PFSK-1 (cell line): ENCODE data around the gene MN1.

Source experiments
- POLR2AphosphoS5 ChIP-seq: IDR thresholded peaks from 2 replicates; pipeline ENCODE4 v1.6.1; 2012; ENCODE audit warnings: low read depth, mild to moderate bottlenecking, control low read depth, low read length, moderate library complexity
- SIN3A ChIP-seq: IDR thresholded peaks from 2 replicates; pipeline ENCODE4 v1.6.1; 2012; ENCODE audit warnings: mild to moderate bottlenecking, low read length, moderate library complexity, borderline replicate concordance; ENCODE audit not compliant: insufficient read depth
- TAF1 ChIP-seq: IDR thresholded peaks from 2 replicates; pipeline ENCODE4 v1.6.1; 2012; ENCODE audit warnings: low read length, control low read depth, borderline replicate concordance; ENCODE audit not compliant: insufficient read depth
- TF ChIP-seq, protein P1 (sequence below), 2 experiments: IDR thresholded peaks; 2 replicates each; pipeline versions ENCODE4 v1.6.1 to v1.8.0; 2011 to 2012; ENCODE audit warnings: low read depth in 2 of 2, low read length in 2 of 2, control low read depth in 1 of 2, inconsistent platforms in 1 of 2, mild to moderate bottlenecking in 1 of 2, moderate library complexity in 1 of 2; ENCODE audit not compliant: insufficient read depth in 1 of 2

DNA sequence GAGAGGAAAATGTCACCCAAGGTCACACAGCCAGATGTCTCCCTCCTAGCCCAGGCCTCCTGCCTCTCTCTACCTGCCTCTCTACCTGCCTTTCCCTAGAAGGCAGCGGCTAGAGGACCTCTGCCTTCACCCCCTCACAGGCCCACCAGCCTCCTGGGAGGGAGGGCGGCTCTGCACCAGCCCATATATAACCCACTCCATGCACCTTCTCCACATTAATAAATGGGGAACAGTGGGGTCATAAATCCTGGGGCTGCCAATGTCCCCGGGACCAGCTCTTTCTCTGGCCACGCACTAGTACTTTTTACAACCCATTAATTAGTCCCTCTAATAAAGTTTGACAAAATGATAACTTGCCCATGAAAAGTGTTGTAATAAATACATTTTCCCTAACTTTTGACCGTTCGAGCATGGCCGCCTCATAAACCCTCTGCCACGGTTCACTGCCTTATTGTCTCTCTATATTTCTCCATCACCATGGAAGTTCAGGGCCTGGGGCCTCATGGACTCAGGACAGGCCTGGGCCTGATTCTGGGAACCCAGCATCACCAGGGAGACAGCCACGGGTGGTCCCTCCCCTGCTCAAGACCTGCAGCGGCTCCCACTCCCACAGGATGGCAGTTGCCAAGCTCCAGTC is 102.1 kb downstream of the MN1 start:
- TF ChIP-seq TAF1, result no peak
- no peak for TF ChIP-seq POLR2AphosphoS5
- no peak for TF ChIP-seq SIN3A
- TF ChIP-seq, protein P1, sequence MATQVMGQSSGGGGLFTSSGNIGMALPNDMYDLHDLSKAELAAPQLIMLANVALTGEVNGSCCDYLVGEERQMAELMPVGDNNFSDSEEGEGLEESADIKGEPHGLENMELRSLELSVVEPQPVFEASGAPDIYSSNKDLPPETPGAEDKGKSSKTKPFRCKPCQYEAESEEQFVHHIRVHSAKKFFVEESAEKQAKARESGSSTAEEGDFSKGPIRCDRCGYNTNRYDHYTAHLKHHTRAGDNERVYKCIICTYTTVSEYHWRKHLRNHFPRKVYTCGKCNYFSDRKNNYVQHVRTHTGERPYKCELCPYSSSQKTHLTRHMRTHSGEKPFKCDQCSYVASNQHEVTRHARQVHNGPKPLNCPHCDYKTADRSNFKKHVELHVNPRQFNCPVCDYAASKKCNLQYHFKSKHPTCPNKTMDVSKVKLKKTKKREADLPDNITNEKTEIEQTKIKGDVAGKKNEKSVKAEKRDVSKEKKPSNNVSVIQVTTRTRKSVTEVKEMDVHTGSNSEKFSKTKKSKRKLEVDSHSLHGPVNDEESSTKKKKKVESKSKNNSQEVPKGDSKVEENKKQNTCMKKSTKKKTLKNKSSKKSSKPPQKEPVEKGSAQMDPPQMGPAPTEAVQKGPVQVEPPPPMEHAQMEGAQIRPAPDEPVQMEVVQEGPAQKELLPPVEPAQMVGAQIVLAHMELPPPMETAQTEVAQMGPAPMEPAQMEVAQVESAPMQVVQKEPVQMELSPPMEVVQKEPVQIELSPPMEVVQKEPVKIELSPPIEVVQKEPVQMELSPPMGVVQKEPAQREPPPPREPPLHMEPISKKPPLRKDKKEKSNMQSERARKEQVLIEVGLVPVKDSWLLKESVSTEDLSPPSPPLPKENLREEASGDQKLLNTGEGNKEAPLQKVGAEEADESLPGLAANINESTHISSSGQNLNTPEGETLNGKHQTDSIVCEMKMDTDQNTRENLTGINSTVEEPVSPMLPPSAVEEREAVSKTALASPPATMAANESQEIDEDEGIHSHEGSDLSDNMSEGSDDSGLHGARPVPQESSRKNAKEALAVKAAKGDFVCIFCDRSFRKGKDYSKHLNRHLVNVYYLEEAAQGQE (IDR thresholded peaks at IDR 0.05; ENCODE audit: insufficient read depth in 1 of 2, low read depth in 2 of 2, low read length in 2 of 2), result no peak
